Adrenal gland (tissue), 12 donors: ENCODE data around the gene RPP30. TPM values are rescaled to one million over a fixed set of nuclear protein-coding genes. Genes with fewer than 3 reads are reported as not detected.

ENCODE experiments used
- DNase-seq, 7 donors: peaks; one replicate each; pipeline ENCODE4 v3.0.0-alpha.2; 2019 to 2020
- H3K27ac ChIP-seq, 5 donors: fragments of 200-600 bp; sonication (generic) in 4 of 5; 1 replicate in 3 of 5; 2 replicates in 2 of 5; pipeline versions ENCODE4 v1.5.1 to v1.8.0; 2016 to 2020; ENCODE audit warnings: mild to moderate bottlenecking in 1 of 5
- H3K27me3 ChIP-seq: fragments of 200-600 bp; 2 replicates; pipeline ENCODE4 v1.8.0; 2021
- H3K36me3 ChIP-seq, 2 donors: fragments of 200-600 bp; replicated peaks in 1 of 2; 1 replicate in 1 of 2; 2 replicates in 1 of 2; pipeline versions ENCODE4 v1.5.1 to v1.8.0; 2018 to 2022
- H3K4me1 ChIP-seq, 2 donors: fragments of 200-600 bp; replicated peaks in 1 of 2; 1 replicate in 1 of 2; 2 replicates in 1 of 2; pipeline versions ENCODE4 v1.5.1 to v1.8.0; 2018 to 2021
- H3K4me3 ChIP-seq, 4 donors: fragments of 200-600 bp; sonication (generic) in 3 of 4; one replicate each; pipeline ENCODE4 v1.5.1; 2016 to 2018
- H3K9me3 ChIP-seq, 3 donors: fragments of 200-600 bp; sonication (generic) in 1 of 3; replicated peaks in 1 of 3; 1 replicate in 2 of 3; 2 replicates in 1 of 3; pipeline versions ENCODE4 v1.5.1 to v1.8.0; 2016 to 2021
- CTCF ChIP-seq, 6 experiments: fragments of 450-650 bp in 4 of 6; fragments of 200-600 bp in 2 of 6; sonication (generic) in 1 of 6; IDR thresholded peaks; 1 replicate in 5 of 6; 2 replicates in 1 of 6; pipeline versions ENCODE4 v1.5.1 to v1.8.0; 2016 to 2021; ENCODE audit warnings: antibody characterized with exemption in 6 of 6, mild to moderate bottlenecking in 2 of 6, moderate library complexity in 1 of 6
- POLR2A ChIP-seq, 2 donors: fragments of 450-650 bp; IDR thresholded peaks; one replicate each; pipeline ENCODE4 v1.6.1; 2017; ENCODE audit warnings: antibody characterized with exemption in 2 of 2, mild to moderate bottlenecking in 2 of 2, moderate library complexity in 1 of 2
- WGBS, 4 donors: extraction: QIAGEN DNeasy Blood & Tissue Kit in 2 of 4; methylation state at CpG; one replicate each; pipeline versions ENCODE4 v1.1.5 to v1.1.7; 2013 to 2017; 5-methylcytosine and 5-hydroxymethylcytosine counted together
- intact Hi-C, 2 donors: fragments of 100-400 bp; cut with DNase I; formaldehyde crosslinking; loops; one replicate each; pipeline versions ENCODE4 v1.14.1 to v1.15.0; 2022 to 2023
- polyA plus RNA-seq, 3 donors: library from polyadenylated mRNA; stranded (reverse); fragments of 200-250 nt in 2 of 3; fragments of 350-450 nt in 1 of 3; fragmentation: Illumina TruSeq in 1 of 3; extraction: RNeasy Lipid Tissue Mini Kit (QIAGEN cat#74804) in 1 of 3; gene quantifications; one replicate each; pipeline ENCODE4 v1.2.3, GENCODE V29; 2013 to 2014
- total RNA-seq, 9 donors: library from RNA; depleted of rRNA in 4 of 9; stranded (reverse); fragments of >200 nt in 4 of 9; fragments of 120-200 nt in 1 of 9; fragmentation: NEBNext Ultra II Directional in 1 of 9; extraction: Animal tissue kit (Norgen Biotek cat#: 25700) in 1 of 9; gene quantifications; one replicate each; pipeline versions ENCODE4 v1.1.0 to v1.2.4, GENCODE V29; 2013 to 2023
- donor health status: healthy with polysubstance abuse.
- donor health status: Bipolar disorder and iron deficiency.
- donor health status: DM: yes; HTN: yes; CAD: no.
- donor health status: DM: no; HTN: no; CAD: no.
- donor health status: DM: no; HTN: no; CAD: no.
- donor health status: DM: yes; HTN: yes; CAD: no.

The RPP30 gene
- total and polyA plus RNA-seq, 12 donors = 18.6 to 60.7 (median 27.5) TPM

GRCh38 chr10:90919683-90920574 lies 48.2 kb downstream of the RPP30 start:
- H3K36me3 ChIP-seq = no peaks in the 10 kb centered on the region
- H3K4me1 ChIP-seq = no peaks in the 10 kb centered on the region
- 65 to 85% (median 81%) methylated on average over 8 of the region's 8 CpGs for WGBS, 4 donors
- no peaks in the 10 kb centered on the region for H3K9me3 ChIP-seq
- intact Hi-C loops = loop anchor here in 1 of 2 donors (10.0 kb wide), 1 partner anchor 335 kb away; no protein-coding TSS in a partner anchor
- no peak overlapping the region for H3K4me3 ChIP-seq
- TF ChIP-seq POLR2A (IDR thresholded peaks at IDR 0.05) (no peak), CTCF (IDR thresholded peaks at IDR 0.05) (no peak)
- DNase-seq = no peak
- H3K27ac ChIP-seq = no peak overlapping the region
- H3K27me3 ChIP-seq = peaks cover 6% of the 10 kb centered on the region

GRCh38 chr10:90920986-90921666 lies 49.4 kb downstream of the RPP30 start, which contains the start of gene ANKRD1:
TSS of gene ANKRD1 (minus strand) at chr10:90921087. CDS start at chr10:90921027, 60 bp downstream.
- Histone ChIP-seq H3K27ac (no peak within 1 kb of the TSS), H3K9me3 (no peaks in the 10 kb centered on the region), H3K4me3 (no peak within 1 kb of the TSS), H3K27me3 (peaks cover 9% of the 10 kb centered on the region), H3K4me1 (no peaks in the 10 kb centered on the region), H3K36me3 (no peaks in the 10 kb centered on the region)
- WGBS, 4 donors = 73 to 78% (median 75%) methylated on average over 5 of the region's 5 CpGs
- intact Hi-C loops = no loop called here
- TF ChIP-seq CTCF (IDR thresholded peaks at IDR 0.05) (no peak), POLR2A (IDR thresholded peaks at IDR 0.05) (no peak)
- DNase-seq = no peak

GRCh38 chr10:90921906-90922305 lies 50.1 kb downstream of the RPP30 start:
- Histone ChIP-seq H3K4me1 (no peaks in the 10 kb centered on the region), H3K9me3 (no peaks in the 10 kb centered on the region), H3K27me3 (peaks cover 9% of the 10 kb centered on the region), H3K4me3 (no peak overlapping the region), H3K36me3 (no peaks in the 10 kb centered on the region), H3K27ac (no peak overlapping the region)
- intact Hi-C loops = no loop called here
- WGBS, 4 donors = 69 to 78% (median 75%) methylated on average over 3 of the region's 3 CpGs
- TF ChIP-seq CTCF (IDR thresholded peaks at IDR 0.05) (no peak), POLR2A (IDR thresholded peaks at IDR 0.05) (no peak)
- DNase-seq = no peak

- 56 to 69% (median 59%) methylated on average over 2 of the region's 2 CpGs for WGBS, 4 donors
- intact Hi-C loops = no loop called here
- TF ChIP-seq CTCF (IDR thresholded peaks at IDR 0.05) (no peak), POLR2A (IDR thresholded peaks at IDR 0.05) (no peak)
Measured at GRCh38 chr10:90923111-90923731, 51.4 kb downstream of the RPP30 start.

More at GRCh38 chr10:90923111-90923731, 51.4 kb downstream of the RPP30 start:
- no peak for DNase-seq
- Histone ChIP-seq H3K4me1 (no peaks in the 10 kb centered on the region), H3K27me3 (peaks cover 9% of the 10 kb centered on the region), H3K4me3 (no peak overlapping the region), H3K9me3 (no peaks in the 10 kb centered on the region), H3K27ac (no peak overlapping the region), H3K36me3 (no peaks in the 10 kb centered on the region)
